Mesenchymal stem cell (in vitro differentiated cells and primary cell): ENCODE results near the gene CCDC150. TPM values are rescaled to one million over a fixed set of nuclear protein-coding genes. Genes with fewer than 3 reads are reported as not detected.
A peak's percentile ranks its signal among the peaks of the same experiment; 100 is the strongest.

ENCODE experiments used
- DNase-seq: peaks from one replicate; pipeline ENCODE4 v3.0.0-alpha.2; 2013
- H2AFZ ChIP-seq: one replicate; pipeline ENCODE4 v1.6.1; 2013; ENCODE audit warnings: low read depth, mild to moderate bottlenecking, control low read depth, inconsistent platforms, low read length, moderate library complexity
- H2AK5ac ChIP-seq: 2 replicates; pipeline ENCODE4 v1.6.1; 2013; ENCODE audit warnings: low read length, moderate library complexity, mild to moderate bottlenecking, inconsistent platforms; ENCODE audit not compliant: severe bottlenecking
- H2BK120ac ChIP-seq: one replicate; pipeline ENCODE4 v1.6.1; 2013; ENCODE audit warnings: low read depth, mild to moderate bottlenecking, inconsistent platforms, low read length, moderate library complexity
- H2BK12ac ChIP-seq, 2 experiments: one replicate each; pipeline ENCODE4 v1.6.1; 2013; ENCODE audit warnings: inconsistent platforms in 2 of 2, low read length in 2 of 2, mild to moderate bottlenecking in 2 of 2, moderate library complexity in 2 of 2, control low read depth in 1 of 2
- H2BK15ac ChIP-seq: one replicate; pipeline ENCODE4 v1.6.1; 2013; ENCODE audit warnings: mild to moderate bottlenecking, low read depth, inconsistent platforms; ENCODE audit not compliant: poor library complexity, severe bottlenecking
- H2BK5ac ChIP-seq: 2 replicates; pipeline ENCODE4 v1.6.1; 2013; ENCODE audit warnings: low read depth, mild to moderate bottlenecking, low read length, control low read depth, inconsistent platforms; ENCODE audit not compliant: poor library complexity, severe bottlenecking
- H3K14ac ChIP-seq, 2 experiments: one replicate each; pipeline ENCODE4 v1.6.1; 2013; ENCODE audit warnings: inconsistent platforms in 2 of 2, low read length in 2 of 2, control low read depth in 1 of 2, mild to moderate bottlenecking in 1 of 2, moderate library complexity in 1 of 2
- H3K18ac ChIP-seq, 2 experiments: one replicate each; pipeline ENCODE4 v1.6.1; 2013; ENCODE audit warnings: inconsistent platforms in 2 of 2, low read length in 2 of 2, control low read depth in 1 of 2, low read depth in 1 of 2, mild to moderate bottlenecking in 1 of 2
- H3K23ac ChIP-seq, 2 experiments: one replicate each; pipeline ENCODE4 v1.6.1; 2013; ENCODE audit warnings: inconsistent platforms in 2 of 2, low read length in 2 of 2, mild to moderate bottlenecking in 2 of 2, moderate library complexity in 2 of 2, control low read depth in 1 of 2
- H3K27ac ChIP-seq: 2 replicates; pipeline ENCODE4 v1.5.1; 2013; ENCODE audit warnings: mild to moderate bottlenecking, moderate library complexity, low read length, control low read depth, inconsistent platforms; ENCODE audit not compliant: poor library complexity, severe bottlenecking
- H3K27me3 ChIP-seq, 2 experiments: 2 replicates each; pipeline versions ENCODE4 v1.6.1 to v1.7.0; 2013; ENCODE audit warnings: low read length in 2 of 2, mild to moderate bottlenecking in 2 of 2, moderate library complexity in 2 of 2, control low read depth in 1 of 2, inconsistent platforms in 1 of 2; ENCODE audit not compliant: control insufficient read depth in 1 of 2, insufficient read depth in 1 of 2
- H3K36me3 ChIP-seq, 2 experiments: 2 replicates each; pipeline versions ENCODE4 v1.6.1 to v1.7.0; 2013; ENCODE audit warnings: low read length in 2 of 2, control low read depth in 1 of 2, inconsistent platforms in 1 of 2, low read depth in 1 of 2, mild to moderate bottlenecking in 1 of 2; ENCODE audit not compliant: insufficient read depth in 2 of 2, control insufficient read depth in 1 of 2
- H3K4ac ChIP-seq, 2 experiments: one replicate each; pipeline ENCODE4 v1.6.1; 2013; ENCODE audit warnings: inconsistent platforms in 2 of 2, low read length in 2 of 2, mild to moderate bottlenecking in 2 of 2, moderate library complexity in 2 of 2, control low read depth in 1 of 2, low read depth in 1 of 2
- H3K4me1 ChIP-seq: 2 replicates; pipeline ENCODE4 v1.6.1; 2013; ENCODE audit warnings: low read depth, low read length, control low read depth; ENCODE audit not compliant: control insufficient read depth, insufficient read depth
- H3K4me2 ChIP-seq: 2 replicates; pipeline ENCODE4 v1.6.1; 2013; ENCODE audit warnings: low read length, mild to moderate bottlenecking, inconsistent platforms; ENCODE audit not compliant: poor library complexity, severe bottlenecking
- H3K4me3 ChIP-seq, 2 experiments: 2 replicates each; pipeline versions ENCODE4 v1.5.1 to v1.7.0; 2013; ENCODE audit warnings: low read length in 2 of 2, mild to moderate bottlenecking in 2 of 2, control low read depth in 1 of 2, low read depth in 1 of 2; ENCODE audit not compliant: insufficient read depth in 1 of 2
- H3K79me1 ChIP-seq: replicated peaks from 2 replicates; pipeline ENCODE4 v1.6.1; 2013; ENCODE audit warnings: mild to moderate bottlenecking, control low read depth, low read length, inconsistent platforms; ENCODE audit not compliant: poor library complexity, severe bottlenecking
- H3K9ac ChIP-seq: 2 replicates; pipeline ENCODE4 v1.7.0; 2013; ENCODE audit warnings: mild to moderate bottlenecking, low read length, moderate library complexity
- H3K9me3 ChIP-seq: 2 replicates; pipeline ENCODE4 v1.7.0; 2013; ENCODE audit warnings: mild to moderate bottlenecking, low read length; ENCODE audit not compliant: control insufficient read depth
- H4K8ac ChIP-seq: one replicate; pipeline ENCODE4 v1.6.1; 2013; ENCODE audit warnings: inconsistent platforms, mild to moderate bottlenecking, low read length, moderate library complexity
- H4K91ac ChIP-seq: one replicate; pipeline ENCODE4 v1.6.1; 2013; ENCODE audit warnings: mild to moderate bottlenecking, low read length, inconsistent platforms
- WGBS: methylation state at CpG from one replicate; pipeline ENCODE4 v1.1.7; 2013; ENCODE audit warnings: mixed read lengths; 5-methylcytosine and 5-hydroxymethylcytosine counted together
- small RNA-seq: library from polyadenylated mRNA; stranded (forward); fragments of <200 nt; extraction: miRNeasy Mini kit (QIAGEN cat#:217004); gene quantifications from one replicate; pipeline ENCODE3, GENCODE V24; 2013; ENCODE audit warnings: low read depth

Gene CCDC150

GRCh38 chr2:196759378-196759706 lies 119.8 kb downstream of the CCDC150 start:
- Histone ChIP-seq H4K91ac (no peak overlapping the region), H3K9me3 (no peaks in the 10 kb centered on the region), H4K8ac (no peak overlapping the region), H2BK15ac (no peak overlapping the region), H3K4ac (peak overlapping the region in 1 of 2 experiments; percentile 37), H3K4me1 (peaks cover 1% of the 10 kb centered on the region), H3K18ac (no peak overlapping the region), H3K4me2 (no peak overlapping the region), H3K27ac (no peak overlapping the region), H2AK5ac (no peak overlapping the region), H3K27me3 (no peaks in the 10 kb centered on the region), H2BK5ac (no peak overlapping the region), H3K14ac (no peak overlapping the region), H2BK120ac (no peak overlapping the region), H3K36me3 (peaks cover 6 to 12% of the 10 kb centered on the region in 2 experiments), H2AFZ (no peak overlapping the region), H3K4me3 (no peak overlapping the region), H3K79me1 (no peaks in the 10 kb centered on the region), H2BK12ac (no peak overlapping the region), H3K23ac (no peak overlapping the region), H3K9ac (peak overlapping the region; percentile 46)
- WGBS = 92% methylated on average over 5 of the region's 5 CpGs
- no peak for DNase-seq

GRCh38 chr2:196767101-196767500 lies 127.6 kb downstream of the CCDC150 start:
- Histone ChIP-seq H3K4me2 (no peak overlapping the region), H3K27ac (no peak overlapping the region), H3K23ac (no peak overlapping the region), H3K14ac (no peak overlapping the region), H3K36me3 (peaks cover 11 to 77% of the 10 kb centered on the region in 2 experiments), H2BK15ac (no peak overlapping the region), H4K91ac (no peak overlapping the region), H2BK120ac (no peak overlapping the region), H3K4me3 (no peak overlapping the region), H3K18ac (no peak overlapping the region), H2BK12ac (no peak overlapping the region), H2AK5ac (no peak overlapping the region), H3K9ac (no peak overlapping the region), H3K9me3 (no peaks in the 10 kb centered on the region), H3K27me3 (no peaks in the 10 kb centered on the region), H4K8ac (no peak overlapping the region), H3K4me1 (no peaks in the 10 kb centered on the region), H3K79me1 (peaks cover under 1% of the 10 kb centered on the region), H3K4ac (no peak overlapping the region), H2AFZ (no peak overlapping the region), H2BK5ac (no peak overlapping the region)
- 100% methylated on average over 1 of the region's 1 CpG for WGBS
- DNase-seq = no peak

Small RNAs within 50 kb of the gene (small RNA-seq; reads per million reads assigned to genes)
- not detected for gene RF00424
